CD4-positive, alpha-beta T cell treated with Interleukin-2 at 100 ng/mL for 4 hours (primary cell): ENCODE data around the gene AQP9.

ENCODE experiments used
- DNase-seq: peaks from one replicate; pipeline ENCODE4 v3.0.0-alpha.2; 2020; ENCODE audit warnings: low spot score

Gene AQP9

DNA sequence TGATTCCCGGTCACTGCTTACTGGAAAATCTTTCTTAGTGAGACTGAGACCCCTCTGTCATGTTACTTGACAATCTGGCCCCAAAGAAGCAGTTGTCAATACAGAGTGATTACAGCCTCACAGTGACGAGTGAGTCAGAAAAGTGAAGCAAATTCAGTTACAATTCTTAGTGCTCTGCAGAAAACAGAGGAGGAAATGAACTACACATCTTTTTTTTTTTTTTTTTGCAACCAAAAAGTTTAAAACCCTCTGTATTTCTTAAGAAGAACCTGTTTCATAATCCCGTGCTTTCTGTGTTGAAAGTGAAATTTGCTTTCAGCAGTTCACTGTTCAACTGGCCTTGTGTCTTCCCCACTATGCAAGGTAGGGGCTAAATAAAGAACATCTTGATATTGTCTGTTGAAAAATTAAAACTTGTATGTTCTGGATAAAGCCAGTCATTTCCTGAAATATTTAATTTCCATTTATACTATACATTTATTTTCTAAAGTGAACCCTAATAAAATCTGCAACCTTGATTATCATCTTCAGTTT is 1.9 kb downstream of the AQP9 start:
- no peak for DNase-seq

DNA sequence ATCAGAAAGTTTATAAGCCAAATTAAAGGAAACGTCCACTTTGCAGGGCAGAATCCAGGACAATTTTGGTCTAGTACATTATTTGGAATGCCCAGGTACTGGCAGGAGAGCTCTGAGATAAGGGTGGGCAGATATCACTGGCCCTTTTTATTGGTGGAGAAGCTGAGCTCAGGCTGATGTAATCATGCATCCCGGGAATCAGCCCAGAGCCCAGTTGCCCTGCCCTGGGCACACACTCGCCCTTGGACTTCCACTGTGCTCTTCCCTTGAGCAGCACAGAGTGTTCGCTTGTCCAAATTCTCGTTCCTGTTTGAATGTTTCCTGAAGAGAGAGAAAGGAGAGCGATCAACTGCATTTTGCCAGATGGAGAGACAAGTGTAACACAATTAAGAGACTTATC is 3.7 kb downstream of the AQP9 start:
- no peak for DNase-seq

DNA sequence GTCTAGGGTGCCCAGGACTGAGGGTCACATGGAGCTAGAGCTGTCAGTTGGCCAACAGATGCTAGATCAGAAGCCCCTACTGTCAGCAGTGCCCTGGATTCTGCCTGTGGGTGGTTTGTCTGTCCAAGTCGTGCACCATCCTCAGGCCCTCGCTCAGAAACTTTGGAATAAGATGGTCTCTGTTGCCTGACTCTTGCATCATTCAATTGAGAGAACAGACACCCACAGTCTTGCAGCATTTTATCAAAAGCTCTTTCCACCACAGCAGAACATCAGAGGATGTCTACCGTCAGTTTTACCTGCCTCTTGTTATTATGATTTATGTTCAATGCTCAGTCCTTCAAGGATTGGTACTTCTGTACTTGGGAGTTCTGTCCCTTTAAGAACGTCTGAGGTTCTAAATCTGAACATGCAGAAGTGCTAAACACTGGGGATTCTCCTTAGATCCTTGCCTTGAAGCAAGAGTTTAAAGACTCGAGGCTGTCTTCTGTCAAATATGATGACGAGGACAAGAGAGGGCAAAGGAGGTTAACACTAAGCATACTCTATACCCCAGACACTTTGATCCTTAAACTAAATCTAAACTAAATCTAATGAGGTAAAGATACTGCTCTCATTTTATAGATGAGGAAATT is 4.8 kb downstream of the AQP9 start:
- DNase-seq: no peak

DNA sequence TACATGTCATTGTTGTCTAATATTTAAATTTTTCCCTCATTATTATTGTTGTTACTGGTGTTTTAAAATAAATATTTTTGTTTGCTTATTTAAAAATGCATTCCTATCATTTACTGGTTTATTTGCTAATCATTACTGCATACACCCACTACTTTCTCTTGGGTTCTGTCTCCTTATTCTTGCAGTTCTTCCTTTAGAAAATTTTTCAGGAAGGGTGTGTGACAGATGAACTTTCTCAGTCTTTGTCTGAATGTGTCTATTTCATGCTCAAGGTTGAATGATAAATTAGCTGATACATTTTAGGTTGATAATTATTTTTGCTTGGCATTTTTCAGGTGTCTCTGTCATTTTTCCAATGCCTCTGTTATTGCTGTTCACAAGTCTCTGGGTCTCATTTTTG is 7.4 kb downstream of the AQP9 start:
- no peak for DNase-seq

DNA sequence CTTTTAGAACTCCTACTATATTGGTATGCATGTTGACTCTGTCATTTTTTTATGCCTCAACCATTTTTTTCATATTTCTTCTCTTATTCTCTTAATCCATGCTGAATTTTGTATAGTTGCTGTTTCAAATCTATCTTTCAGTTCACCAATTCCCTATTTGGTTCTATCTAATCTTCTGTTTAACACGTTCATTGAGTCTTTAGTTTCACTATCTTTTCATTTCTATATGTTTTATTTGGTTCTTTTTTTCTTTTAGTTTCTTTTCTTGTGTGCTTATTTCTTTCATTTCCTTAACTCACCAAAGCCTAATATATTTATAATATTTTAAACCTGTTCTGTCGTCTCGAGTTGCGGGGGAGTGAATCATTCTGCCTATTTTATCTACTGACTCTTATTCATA is 8.0 kb downstream of the AQP9 start:
- no peak for DNase-seq

DNA sequence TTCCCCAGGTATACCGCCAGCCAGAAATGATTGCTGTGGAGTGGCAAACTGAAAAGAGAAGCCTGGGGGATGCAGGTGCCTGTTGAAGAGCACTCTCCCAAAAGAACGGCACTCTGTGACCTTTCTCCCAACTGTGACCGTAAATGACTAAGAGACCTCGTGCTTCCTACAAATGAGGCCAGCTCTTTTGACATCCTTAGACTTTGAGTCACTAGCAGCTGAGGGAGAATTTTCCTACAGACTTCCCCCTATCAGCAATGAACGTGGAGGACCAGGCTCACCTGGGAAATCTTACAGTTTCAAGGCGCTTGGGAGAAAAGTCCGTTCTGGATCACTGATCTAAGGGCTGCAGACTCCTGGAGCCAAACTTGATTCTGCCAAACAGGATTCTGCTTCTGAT is 8.6 kb downstream of the AQP9 start:
- no peak for DNase-seq

DNA sequence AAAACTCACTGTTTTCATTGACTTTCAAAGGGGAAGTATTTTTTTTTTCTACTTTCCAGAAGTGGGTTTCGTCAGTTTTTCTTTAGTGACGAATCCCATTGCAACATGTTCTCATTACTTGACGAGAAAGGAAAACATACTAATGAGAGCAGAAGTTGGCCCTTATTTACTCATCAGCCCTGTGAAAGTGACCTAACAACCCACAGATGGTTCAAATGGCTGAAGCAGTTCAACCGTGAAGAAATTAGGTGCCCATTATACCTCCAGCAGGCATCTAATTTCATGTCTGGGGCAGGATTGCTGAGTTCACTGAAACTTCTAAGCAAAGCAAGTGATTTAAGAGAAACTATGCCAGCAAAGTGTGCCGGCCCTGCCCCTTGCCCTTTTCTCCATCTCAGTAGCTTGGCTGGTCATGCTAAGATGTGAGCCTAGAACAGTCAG is 9.0 kb downstream of the AQP9 start:
- no peak for DNase-seq

DNA sequence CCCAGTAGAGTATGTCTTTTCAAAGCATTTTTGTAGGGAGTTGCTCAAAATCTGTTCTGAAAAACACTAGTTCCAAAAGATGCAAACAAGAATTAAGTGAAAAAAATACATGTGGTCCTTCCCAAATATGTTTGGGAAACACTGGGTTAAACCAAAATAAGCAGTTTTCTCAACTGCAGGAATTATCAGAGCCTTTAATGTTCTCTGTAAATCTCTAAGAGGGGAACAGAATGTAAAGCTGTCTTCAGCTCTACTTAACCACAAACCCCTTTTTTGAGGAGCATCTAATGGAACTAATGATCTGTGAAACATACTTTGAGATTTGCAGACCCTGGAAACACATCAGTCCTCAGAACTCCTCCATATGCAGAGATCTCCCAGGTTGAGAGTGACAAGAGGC is 9.9 kb downstream of the AQP9 start:
- no peak for DNase-seq

DNA sequence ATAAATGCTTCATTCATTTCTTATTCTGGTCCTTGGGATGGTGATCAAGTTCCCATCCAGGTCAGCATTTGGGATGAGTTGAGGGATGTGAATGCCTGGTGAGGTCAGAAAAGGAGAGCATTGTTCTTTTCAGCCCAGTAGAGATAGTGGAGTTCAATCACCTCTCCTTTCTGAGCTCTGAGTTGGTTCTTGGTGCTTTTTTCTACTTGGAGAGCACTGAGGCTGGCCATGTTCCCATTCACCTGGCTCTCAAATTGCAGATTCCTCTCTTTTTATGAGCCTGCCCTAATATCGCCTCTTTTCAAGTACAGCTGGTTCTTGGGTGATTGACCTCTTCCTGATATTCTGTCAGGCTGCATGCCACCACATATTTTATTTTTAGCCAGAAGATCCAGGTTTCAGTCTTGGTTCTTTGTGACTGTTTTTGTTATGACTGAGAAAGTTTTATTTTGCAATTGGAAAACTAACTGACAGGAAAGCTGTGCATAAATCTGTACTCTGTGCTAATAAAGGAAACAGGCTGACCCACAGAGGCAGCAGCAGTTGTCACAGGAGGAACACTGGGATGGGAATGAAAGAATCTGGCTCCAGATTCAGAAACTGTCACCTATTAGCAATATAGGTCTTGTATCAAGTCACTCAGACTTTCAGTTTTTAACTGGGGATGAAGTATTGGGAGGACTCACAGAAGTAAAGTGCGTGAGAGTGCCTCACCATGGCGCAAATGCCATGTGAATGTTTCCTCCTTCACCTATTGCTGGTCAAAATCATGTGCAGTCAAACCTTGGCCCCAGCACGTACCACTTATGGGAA is 10.7 kb downstream of the AQP9 start:
- DNase-seq: no peak

DNA sequence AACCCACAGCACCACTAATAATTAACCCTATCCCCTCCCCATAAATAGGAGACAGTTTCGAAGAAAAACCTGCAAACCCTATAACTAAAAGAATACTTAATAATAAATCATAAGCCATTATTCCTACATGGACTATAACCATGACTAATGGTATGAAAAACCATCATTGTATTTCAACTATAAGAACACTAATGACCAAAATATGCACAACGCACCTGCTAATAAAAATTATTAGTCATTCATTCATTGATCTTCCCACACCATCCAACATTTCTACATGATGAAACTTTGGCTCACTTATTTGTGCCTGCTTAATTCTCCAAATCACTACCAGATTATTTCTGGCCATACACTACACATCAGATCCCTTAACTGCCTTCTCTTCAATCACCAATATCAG is 16.6 kb downstream of the AQP9 start:
- no peak for DNase-seq

DNA sequence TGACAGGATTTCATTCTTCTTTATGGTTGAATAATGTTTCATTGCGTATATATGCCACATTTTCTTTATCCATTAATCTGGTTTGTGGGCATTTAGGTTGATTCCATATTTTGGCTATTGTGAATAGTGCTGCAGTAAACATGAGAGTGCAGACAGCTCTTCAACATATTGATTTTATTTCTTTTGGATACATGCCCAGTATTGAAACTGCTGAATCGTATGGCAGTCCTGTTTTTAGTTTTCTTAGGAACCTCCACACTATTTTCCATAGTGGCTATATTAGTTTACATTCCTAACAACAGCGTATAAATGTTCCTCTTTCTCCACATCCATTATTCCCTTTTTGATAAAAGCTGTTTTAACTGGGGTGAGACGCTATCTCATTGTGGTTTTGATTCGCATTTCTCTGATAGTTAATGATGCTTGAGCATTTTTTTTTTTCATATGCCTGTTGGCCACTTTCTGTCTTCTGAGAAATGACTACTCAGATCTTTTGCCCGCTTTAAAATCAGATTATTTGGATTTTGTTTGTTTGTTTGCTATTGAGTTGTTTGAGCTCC is 21.7 kb downstream of the AQP9 start:
- DNase-seq: no peak

DNA sequence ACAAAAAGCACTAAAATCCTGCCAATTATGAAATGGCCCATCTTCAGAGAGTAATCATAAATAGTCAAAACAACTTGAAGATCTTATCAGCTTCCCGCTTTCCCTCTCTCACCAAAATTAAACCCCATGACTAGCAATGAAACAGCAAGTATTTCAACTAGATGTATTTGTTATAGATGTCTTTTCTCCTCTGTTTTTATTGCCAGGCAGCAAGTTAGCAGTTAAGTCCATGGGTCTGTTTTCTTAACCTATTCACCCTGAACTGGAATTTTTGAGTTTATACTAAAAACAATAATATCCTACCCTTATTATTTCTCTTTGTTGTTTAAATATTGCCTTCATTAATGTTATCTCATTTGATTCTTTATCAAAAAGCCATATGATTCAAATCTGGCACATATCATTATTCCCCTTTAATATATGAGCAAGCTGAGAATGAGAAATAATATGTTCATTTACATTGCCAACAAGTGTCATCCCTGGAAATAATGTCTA is 23.3 kb downstream of the AQP9 start:
- DNase-seq: no peak

DNA sequence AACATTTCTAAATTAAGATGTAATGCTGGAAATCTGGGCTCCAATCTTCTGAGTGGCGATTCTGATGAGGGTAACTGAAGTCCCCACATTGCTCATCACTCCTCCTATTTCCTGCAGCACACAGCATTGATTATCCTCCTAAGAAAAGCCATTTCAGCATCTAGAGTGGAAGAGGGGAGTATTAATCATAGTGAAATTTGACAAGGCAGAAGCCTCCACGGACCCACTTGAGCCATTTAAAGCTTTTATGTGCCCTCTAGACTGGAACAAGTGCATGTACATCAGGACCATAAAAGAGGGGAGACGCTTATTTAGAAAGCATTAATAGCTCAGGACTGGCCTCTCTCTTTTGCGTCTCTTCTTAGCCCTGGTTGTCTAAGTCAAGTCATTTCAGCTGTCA is 25.8 kb downstream of the AQP9 start:
- DNase-seq: no peak

DNA sequence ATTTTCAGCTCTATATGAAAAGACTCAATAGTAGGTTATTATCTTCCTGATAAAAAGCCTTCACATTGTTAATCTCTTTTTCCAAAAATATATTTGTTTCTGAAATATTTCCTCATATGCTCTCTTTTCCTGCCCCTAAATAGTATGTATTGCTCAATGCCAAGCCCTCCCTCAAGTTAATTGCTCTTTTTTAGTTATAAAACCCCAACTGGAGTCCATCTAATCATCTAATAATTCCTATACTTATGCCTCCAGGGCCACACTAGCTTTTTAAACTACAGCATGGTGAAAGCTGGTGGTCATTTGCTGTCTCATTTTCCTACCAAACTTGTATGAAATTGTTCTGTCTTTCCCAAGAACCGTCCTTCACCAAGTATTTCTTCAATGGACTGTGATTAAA is 26.7 kb downstream of the AQP9 start:
- DNase-seq: no peak

DNA sequence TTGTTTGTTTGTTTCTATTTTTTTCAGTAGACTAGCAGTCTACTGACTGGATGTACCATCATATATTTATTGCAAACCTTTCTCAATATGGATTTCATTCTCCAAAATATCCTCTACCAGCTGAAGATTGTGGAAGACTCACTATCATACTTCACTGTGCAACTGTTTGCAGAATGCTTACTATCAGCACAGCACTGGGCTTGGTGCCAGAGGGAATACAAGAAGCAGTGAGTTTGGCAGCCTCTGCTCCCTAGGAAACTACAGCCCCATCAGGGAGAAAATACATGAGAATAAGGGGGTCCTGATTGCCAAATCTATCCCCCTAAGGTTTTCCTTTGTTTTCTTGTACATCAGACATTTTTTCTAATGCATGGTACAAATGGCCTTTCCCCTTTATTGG is 27.5 kb downstream of the AQP9 start:
- no peak for DNase-seq

DNA sequence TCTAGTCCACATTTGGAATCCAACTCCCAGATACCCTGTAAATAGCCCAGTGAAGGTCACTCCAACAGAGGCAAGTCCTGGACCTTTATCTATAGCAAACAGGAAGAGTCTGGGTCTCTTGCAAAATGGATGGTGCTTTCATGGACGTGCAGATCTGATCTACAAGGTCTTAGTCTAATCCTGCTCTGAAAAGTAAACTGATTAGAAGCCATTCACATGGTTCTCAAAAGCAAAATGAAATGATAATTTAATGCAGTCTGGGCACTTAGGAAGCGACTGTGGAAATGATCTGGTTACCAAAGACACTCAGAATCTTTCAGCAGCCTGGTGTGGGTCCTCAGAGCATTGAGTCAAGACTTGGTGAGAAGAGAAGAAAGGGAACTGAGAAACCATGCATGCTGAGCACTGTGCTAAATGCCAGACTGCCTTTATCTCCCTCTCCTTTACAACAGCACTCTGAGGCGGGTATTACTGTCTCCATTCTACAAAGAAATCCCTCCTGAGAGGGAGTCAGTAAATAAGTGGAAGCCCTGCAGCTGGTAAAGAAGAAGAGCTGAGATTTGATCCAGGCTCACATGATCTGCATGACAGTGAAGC is 29.0 kb downstream of the AQP9 start:
- DNase-seq: no peak

DNA sequence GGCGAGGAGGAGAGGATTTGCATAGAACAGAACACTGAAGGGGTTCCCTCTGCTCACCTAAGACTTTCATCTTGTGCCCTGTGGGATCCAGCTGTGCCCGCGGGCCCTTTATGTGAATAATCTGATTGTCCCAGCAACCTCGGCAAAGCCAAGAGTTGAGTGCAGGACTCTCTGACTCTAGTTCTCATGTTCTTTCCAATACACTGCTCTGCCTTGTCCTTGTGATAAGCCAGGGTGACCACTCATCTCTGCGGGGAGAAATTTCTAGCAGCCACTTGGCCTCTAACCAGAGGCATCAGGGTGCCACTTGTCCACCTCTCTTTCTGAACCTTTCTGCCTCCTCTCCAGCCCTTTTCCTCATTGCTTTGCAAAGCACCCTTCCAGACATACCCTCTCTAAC is 31.8 kb downstream of the AQP9 start:
- DNase-seq: no peak

DNA sequence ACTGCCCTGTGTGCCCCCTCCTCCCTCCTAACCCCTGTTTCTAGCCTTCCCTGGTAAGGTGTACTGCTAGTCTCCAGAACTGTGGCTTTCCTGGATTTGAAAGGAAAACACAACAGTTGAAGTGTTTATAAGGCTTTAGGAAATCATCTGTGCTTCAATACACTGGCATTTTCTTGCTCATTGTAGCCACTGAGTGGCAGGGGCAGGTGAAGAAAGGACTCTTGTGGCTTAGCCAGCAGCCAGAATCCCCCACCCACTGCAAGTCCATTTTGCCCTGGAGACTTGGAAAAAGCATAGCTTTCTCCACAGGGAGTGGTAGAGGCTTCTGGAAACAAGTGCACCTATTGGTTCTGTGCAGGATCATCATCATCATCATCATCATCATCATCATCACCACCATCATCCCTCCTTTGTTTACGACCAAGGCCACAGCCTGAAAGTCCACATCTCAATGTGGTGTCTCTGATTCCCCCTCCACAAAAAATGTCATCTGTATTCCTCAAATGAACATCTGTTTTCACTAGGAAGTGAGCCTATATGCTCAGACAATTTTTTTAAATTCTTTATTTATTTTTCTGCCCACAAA is 33.4 kb downstream of the AQP9 start:
- DNase-seq: no peak

DNA sequence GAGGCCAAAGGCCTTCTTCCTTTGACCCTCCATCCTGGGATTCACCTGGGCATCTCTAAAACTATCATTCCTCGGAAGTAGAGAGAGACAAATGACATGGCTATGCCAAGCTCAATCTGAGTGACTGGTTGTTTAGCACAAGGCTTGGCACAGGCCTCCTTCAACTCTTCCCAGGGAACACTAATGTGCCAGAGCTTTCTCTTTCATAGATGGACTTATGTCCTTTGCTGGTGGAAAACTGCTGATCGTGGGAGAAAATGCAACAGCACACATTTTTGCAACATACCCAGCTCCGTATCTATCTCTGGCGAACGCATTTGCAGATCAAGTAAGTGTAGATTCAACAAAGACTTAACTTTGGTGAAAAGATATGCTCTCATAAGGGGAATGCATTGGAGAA is 36.5 kb downstream of the AQP9 start:
- no peak for DNase-seq

DNA sequence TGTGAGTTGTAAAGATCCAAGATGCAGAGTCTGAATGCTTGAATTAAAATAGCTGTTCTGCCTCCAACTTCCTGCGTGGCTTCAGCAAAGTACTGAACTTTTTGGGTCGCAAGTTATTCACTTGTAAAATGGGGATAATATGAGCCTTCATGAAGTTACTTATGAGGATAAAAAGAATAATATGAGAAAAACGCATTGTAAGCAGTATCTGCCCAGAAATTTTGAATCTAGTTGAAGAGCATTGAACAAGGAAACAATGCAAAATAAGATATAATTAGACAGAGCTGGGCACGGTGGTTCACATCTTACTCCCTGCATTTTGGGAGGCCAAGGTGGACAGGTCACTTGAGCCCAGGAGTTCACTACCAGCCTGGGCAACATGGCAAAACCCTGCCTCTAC is 37.8 kb downstream of the AQP9 start:
- DNase-seq: no peak

DNA sequence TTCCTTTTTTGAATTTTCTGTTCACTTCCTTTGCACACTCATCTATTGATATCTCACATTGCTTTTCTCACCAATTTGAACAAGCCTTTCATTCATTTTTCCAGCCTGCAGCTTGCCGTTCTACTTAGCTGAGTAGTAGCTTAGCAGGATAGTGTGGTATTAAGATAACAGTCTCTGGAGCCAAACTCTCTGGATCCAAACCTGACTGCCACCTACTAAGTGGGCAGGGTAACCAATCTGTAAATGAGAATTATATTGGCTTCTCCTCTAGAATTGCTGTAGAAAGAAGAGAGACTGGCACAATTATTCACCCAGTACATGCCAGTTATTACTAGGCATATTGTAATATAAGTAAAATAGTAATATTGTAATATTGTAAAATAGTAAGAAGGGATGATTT is 40.5 kb downstream of the AQP9 start:
- DNase-seq: no peak

DNA sequence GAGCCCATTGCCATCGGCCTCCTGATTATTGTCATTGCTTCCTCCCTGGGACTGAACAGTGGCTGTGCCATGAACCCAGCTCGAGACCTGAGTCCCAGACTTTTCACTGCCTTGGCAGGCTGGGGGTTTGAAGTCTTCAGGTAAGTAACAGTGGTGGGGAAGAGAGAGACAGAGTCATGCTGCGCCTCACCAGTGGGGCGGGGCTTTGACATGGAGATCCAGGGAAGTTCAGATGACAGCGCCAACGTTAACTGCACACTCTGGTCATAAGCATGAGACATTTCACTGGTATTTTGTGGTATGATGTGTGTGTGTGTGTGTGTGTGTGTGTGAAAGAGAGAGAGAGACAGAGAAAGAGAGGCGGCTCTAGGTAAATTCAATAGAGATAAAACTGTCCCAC is 41.0 kb downstream of the AQP9 start:
- no peak for DNase-seq
